ENCODE measurements around the gene NACC2.
"Not testable (repeated sequence)": the region's sequence is repeated elsewhere in the genome, so short reads cannot be mapped to it uniquely, and the experiment has no call there.

NACC2 gene

DNA sequence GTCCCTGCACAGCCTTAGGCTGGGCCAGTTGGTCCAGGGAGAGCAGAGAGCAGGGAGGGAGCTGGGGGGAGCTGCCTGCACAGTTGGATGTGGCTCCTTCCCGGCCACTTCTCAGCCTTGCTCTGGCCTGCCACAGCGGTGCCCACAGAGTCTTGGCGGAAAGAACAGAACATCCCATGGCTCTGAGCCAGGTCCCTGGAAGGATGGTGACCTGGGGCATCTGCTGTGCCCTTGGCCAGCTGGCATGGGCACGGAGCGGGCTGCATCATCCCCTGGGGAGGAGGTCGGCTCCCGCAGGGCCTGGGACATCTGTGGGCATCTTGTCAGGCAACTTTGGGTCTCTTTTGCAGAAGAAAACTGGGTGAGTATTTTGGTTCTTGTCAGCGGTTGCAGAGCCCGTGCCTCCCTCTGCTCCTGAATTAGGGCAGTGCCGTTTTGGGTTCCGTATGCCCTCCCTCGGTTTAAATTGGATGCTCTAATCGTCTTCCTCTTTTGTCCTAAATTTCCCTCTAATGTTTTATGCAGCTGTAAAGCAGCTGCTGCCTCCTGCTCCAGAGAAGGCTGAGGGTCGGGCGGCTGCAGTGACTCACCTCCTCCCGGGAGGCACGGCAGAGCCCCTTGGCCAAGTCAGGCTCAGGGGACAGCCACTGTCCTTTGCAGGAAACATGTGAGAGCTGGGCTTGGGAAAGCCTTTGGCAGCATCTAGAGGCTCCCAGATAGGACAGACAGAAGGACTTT lies 10.5 kb upstream of the NACC2 start:
- H3K4me1 ChIP-seq (ENCODE audit: control extremely low read depth in 1 of 4, control insufficient read depth in 4 of 4, insufficient read depth in 4 of 4, low read length in 3 of 4), result peaks cover 2 to 69% (median 66%) of the 10 kb centered on the region in 4 experiments
- H3K9me3 ChIP-seq (ENCODE audit: control extremely low read depth in 1 of 5, control insufficient read depth in 4 of 5, insufficient read depth in 2 of 5, low read depth in 1 of 5, low read length in 4 of 5), result no peaks in the 10 kb centered on the region
- POLR2A ChIA-PET, result interaction anchor here (0.5 kb wide), 1 partner anchor 10 kb away, joined by 3 read pairs; no protein-coding TSS in a partner anchor
- H3K4me3 ChIP-seq (ENCODE audit: control insufficient read depth in 1 of 7, extremely low read depth in 1 of 7, insufficient read depth in 4 of 7, low read depth in 2 of 7, low read length in 6 of 7), result peak overlapping the region in 1 of 7 experiments; percentile 42
- WGBS (ENCODE audit: insufficient coverage), result 47% methylated on average over 17 of the region's 17 CpGs
- H3K36me3 ChIP-seq (ENCODE audit: control insufficient read depth in 4 of 4, insufficient read depth in 4 of 4, low read length in 3 of 4), result no peaks in the 10 kb centered on the region
- peak in 2 of 3 donors; percentile 33 for DNase-seq
- CTCF ChIA-PET, result interaction anchor here (0.8 to 3.6 kb wide), 6 partner anchors 9 to 140 kb away, joined by 3 to 16 read pairs (median 6); no protein-coding TSS in a partner anchor
- H3K27me3 ChIP-seq (replicated peaks in 2 of 5; ENCODE audit: control insufficient read depth in 4 of 5, insufficient read depth in 5 of 5, low read length in 4 of 5), result no peaks in the 10 kb centered on the region
- H3K27ac ChIP-seq (ENCODE audit: insufficient read depth in 1 of 2, low read depth in 1 of 2, low read length in 2 of 2, poor library complexity in 1 of 2, severe bottlenecking in 2 of 2), result no peak overlapping the region

GRCh38 chr9:136104916-136105315 lies 9.8 kb upstream of the NACC2 start:
- 12% methylated on average over 5 of the region's 6 CpGs for WGBS (ENCODE audit: insufficient coverage)
- ChIA-PET CTCF (interaction anchor here (1.6 to 3.6 kb wide), 2 partner anchors 14 to 116 kb away, joined by 3 to 16 read pairs; no protein-coding TSS in a partner anchor), POLR2A (interaction anchor here (0.5 kb wide), 1 partner anchor 9 kb away, joined by 3 read pairs; no protein-coding TSS in a partner anchor)
- peak overlapping the region in 1 of 7 experiments; percentile 42 for H3K4me3 ChIP-seq (ENCODE audit: control insufficient read depth in 1 of 7, extremely low read depth in 1 of 7, insufficient read depth in 4 of 7, low read depth in 2 of 7, low read length in 6 of 7)
- H3K4me1 ChIP-seq (ENCODE audit: control extremely low read depth in 1 of 4, control insufficient read depth in 4 of 4, insufficient read depth in 4 of 4, low read length in 3 of 4), result peaks cover 2 to 67% (median 61%) of the 10 kb centered on the region in 4 experiments
- no peak overlapping the region for H3K27ac ChIP-seq (ENCODE audit: insufficient read depth in 1 of 2, low read depth in 1 of 2, low read length in 2 of 2, poor library complexity in 1 of 2, severe bottlenecking in 2 of 2)
- no peaks in the 10 kb centered on the region for H3K36me3 ChIP-seq (ENCODE audit: control insufficient read depth in 4 of 4, insufficient read depth in 4 of 4, low read length in 3 of 4)
- no peaks in the 10 kb centered on the region for H3K9me3 ChIP-seq (ENCODE audit: control extremely low read depth in 1 of 5, control insufficient read depth in 4 of 5, insufficient read depth in 2 of 5, low read depth in 1 of 5, low read length in 4 of 5)
- no peaks in the 10 kb centered on the region for H3K27me3 ChIP-seq (replicated peaks in 2 of 5; ENCODE audit: control insufficient read depth in 4 of 5, insufficient read depth in 5 of 5, low read length in 4 of 5)
- DNase-seq, result peak in 2 of 3 donors; percentile 72 to 77

GRCh38 chr9:136104488-136104800 lies 9.4 kb upstream of the NACC2 start:
- no CpG with 5 or more reads among the region's 1 CpG for WGBS (ENCODE audit: insufficient coverage)
- ChIA-PET CTCF (interaction anchor here (1.6 to 3.6 kb wide), 2 partner anchors 14 to 115 kb away, joined by 3 to 16 read pairs; no protein-coding TSS in a partner anchor), POLR2A (no interaction called here)
- Histone ChIP-seq H3K27me3 (replicated peaks in 2 of 5; ENCODE audit: control insufficient read depth in 4 of 5, insufficient read depth in 5 of 5, low read length in 4 of 5) (no peaks in the 10 kb centered on the region), H3K9me3 (ENCODE audit: control extremely low read depth in 1 of 5, control insufficient read depth in 4 of 5, insufficient read depth in 2 of 5, low read depth in 1 of 5, low read length in 4 of 5) (no peaks in the 10 kb centered on the region), H3K27ac (ENCODE audit: insufficient read depth in 1 of 2, low read depth in 1 of 2, low read length in 2 of 2, poor library complexity in 1 of 2, severe bottlenecking in 2 of 2) (no peak overlapping the region), H3K4me3 (ENCODE audit: control insufficient read depth in 1 of 7, extremely low read depth in 1 of 7, insufficient read depth in 4 of 7, low read depth in 2 of 7, low read length in 6 of 7) (peak overlapping the region in 1 of 7 experiments; percentile 42), H3K36me3 (ENCODE audit: control insufficient read depth in 4 of 4, insufficient read depth in 4 of 4, low read length in 3 of 4) (no peaks in the 10 kb centered on the region), H3K4me1 (ENCODE audit: control extremely low read depth in 1 of 4, control insufficient read depth in 4 of 4, insufficient read depth in 4 of 4, low read length in 3 of 4) (peaks cover 2 to 63% (median 57%) of the 10 kb centered on the region in 4 experiments)
- DNase-seq, result no peak

- DNase-seq, result no peak
- 92% methylated on average over 29 of the region's 34 CpGs for WGBS (ENCODE audit: insufficient coverage)
- CTCF ChIA-PET, result interaction anchor here (1.6 to 3.6 kb wide), 2 partner anchors 13 to 114 kb away, joined by 3 to 16 read pairs; no protein-coding TSS in a partner anchor
- Histone ChIP-seq H3K27me3 (replicated peaks in 2 of 5; ENCODE audit: control insufficient read depth in 4 of 5, insufficient read depth in 5 of 5, low read length in 4 of 5) (no peaks in the 10 kb centered on the region), H3K4me3 (ENCODE audit: control insufficient read depth in 1 of 7, extremely low read depth in 1 of 7, insufficient read depth in 4 of 7, low read depth in 2 of 7, low read length in 6 of 7) (no peak overlapping the region), H3K36me3 (ENCODE audit: control insufficient read depth in 4 of 4, insufficient read depth in 4 of 4, low read length in 3 of 4) (no peaks in the 10 kb centered on the region), H3K27ac (ENCODE audit: insufficient read depth in 1 of 2, low read depth in 1 of 2, low read length in 2 of 2, poor library complexity in 1 of 2, severe bottlenecking in 2 of 2) (no peak overlapping the region), H3K4me1 (ENCODE audit: control extremely low read depth in 1 of 4, control insufficient read depth in 4 of 4, insufficient read depth in 4 of 4, low read length in 3 of 4) (peaks cover 2 to 62% (median 56%) of the 10 kb centered on the region in 4 experiments), H3K9me3 (ENCODE audit: control extremely low read depth in 1 of 5, control insufficient read depth in 4 of 5, insufficient read depth in 2 of 5, low read depth in 1 of 5, low read length in 4 of 5) (no peaks in the 10 kb centered on the region)
- POLR2A ChIA-PET, result no interaction called here
These were observed 8.8 kb upstream of the NACC2 start for GRCh38 chr9:136103651-136104487.

DNA sequence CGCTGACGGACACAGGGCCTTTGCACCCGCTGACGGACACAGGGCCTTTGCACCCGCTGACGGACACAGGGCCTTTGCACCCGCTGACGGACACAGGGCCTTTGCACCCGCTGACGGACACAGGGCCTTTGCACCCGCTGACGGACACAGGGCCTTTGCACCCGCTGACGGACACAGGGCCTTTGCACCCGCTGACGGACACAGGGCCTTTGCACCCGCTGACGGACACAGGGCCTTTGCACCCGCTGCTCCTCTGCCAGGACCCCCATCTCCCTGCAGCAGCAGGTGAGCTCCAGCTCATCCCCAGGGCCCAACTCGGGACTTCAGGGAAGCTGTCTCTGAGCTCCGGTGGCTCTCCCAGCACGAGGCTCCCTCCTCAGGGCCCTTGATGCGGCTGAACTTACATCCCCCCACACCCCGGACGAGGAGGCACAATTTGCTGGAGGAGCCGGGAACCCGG lies 6.6 kb upstream of the NACC2 start:
- CTCF ChIA-PET, result interaction anchor here (1.1 to 1.6 kb wide), 3 partner anchors 8 to 18 kb away, joined by 3 to 7 read pairs (median 4); no protein-coding TSS in a partner anchor
- H3K36me3 ChIP-seq (ENCODE audit: control insufficient read depth in 4 of 4, insufficient read depth in 4 of 4, low read length in 3 of 4); H3K27me3 ChIP-seq (replicated peaks in 2 of 5; ENCODE audit: control insufficient read depth in 4 of 5, insufficient read depth in 5 of 5, low read length in 4 of 5); H3K9me3 ChIP-seq (ENCODE audit: control extremely low read depth in 1 of 5, control insufficient read depth in 4 of 5, insufficient read depth in 2 of 5, low read depth in 1 of 5, low read length in 4 of 5); DNase-seq; H3K27ac ChIP-seq (ENCODE audit: insufficient read depth in 1 of 2, low read depth in 1 of 2, low read length in 2 of 2, poor library complexity in 1 of 2, severe bottlenecking in 2 of 2); POLR2A ChIA-PET; H3K4me3 ChIP-seq (ENCODE audit: control insufficient read depth in 1 of 7, extremely low read depth in 1 of 7, insufficient read depth in 4 of 7, low read depth in 2 of 7, low read length in 6 of 7): not testable (repeated sequence)
- H3K4me1 ChIP-seq (ENCODE audit: control extremely low read depth in 1 of 4, control insufficient read depth in 4 of 4, insufficient read depth in 4 of 4, low read length in 3 of 4), result peaks cover 0 to 47% (median 41%) of the 10 kb centered on the region in 4 experiments
- 99% methylated on average over 11 of the region's 27 CpGs for WGBS (ENCODE audit: insufficient coverage)

DNA sequence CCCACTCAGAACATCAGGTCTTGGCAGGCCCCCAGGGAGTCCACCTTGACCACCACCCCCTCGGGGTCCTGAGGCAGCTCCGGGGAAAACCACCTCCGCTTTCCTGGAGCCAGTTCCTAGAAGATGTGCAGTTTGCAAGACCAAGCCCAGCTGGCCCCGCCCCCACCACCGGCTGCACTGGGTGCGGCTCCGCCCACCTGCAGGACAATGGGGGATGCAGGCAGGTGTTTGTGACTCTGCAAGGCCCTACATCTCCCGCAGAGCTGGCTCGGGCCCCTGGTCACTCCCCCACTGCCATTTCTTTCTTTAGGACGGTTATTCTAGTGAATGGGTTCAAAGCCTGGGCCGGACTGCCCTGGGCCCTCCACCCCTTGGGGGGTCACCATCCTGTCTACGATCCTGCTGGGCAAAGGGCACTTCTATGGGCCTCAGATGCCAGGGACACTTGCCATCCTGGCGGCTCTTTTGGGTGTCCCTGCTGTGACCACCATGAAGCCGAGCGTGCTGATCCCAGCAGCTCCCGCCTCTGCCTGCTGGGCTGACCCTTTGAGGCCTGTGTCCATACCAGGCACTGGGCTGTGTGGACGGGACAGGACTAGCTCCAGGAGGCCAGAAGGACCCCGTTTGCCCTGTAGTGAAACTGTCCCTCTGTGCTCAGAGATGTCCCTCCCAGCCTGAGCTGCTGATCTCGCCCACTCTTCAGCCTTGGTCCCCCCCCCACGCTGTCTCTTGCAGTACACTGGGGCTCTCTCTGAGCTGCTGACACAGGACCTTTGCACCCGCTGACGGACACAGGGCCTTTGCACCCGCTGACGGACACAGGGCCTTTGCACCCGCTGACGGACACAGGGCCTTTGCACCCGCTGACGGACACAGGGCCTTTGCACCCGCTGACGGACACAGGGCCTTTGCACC lies 5.9 kb upstream of the NACC2 start:
- ChIA-PET CTCF (interaction anchor here (1.1 to 1.6 kb wide), 4 partner anchors 9 to 19 kb away, joined by 3 to 7 read pairs (median 4); no protein-coding TSS in a partner anchor), POLR2A (no interaction called here)
- no peak overlapping the region for H3K4me3 ChIP-seq (ENCODE audit: control insufficient read depth in 1 of 7, extremely low read depth in 1 of 7, insufficient read depth in 4 of 7, low read depth in 2 of 7, low read length in 6 of 7)
- peaks cover 0 to 45% (median 39%) of the 10 kb centered on the region in 4 experiments for H3K4me1 ChIP-seq (ENCODE audit: control extremely low read depth in 1 of 4, control insufficient read depth in 4 of 4, insufficient read depth in 4 of 4, low read length in 3 of 4)
- H3K9me3 ChIP-seq (ENCODE audit: control extremely low read depth in 1 of 5, control insufficient read depth in 4 of 5, insufficient read depth in 2 of 5, low read depth in 1 of 5, low read length in 4 of 5), result no peaks in the 10 kb centered on the region
- no peaks in the 10 kb centered on the region for H3K27me3 ChIP-seq (replicated peaks in 2 of 5; ENCODE audit: control insufficient read depth in 4 of 5, insufficient read depth in 5 of 5, low read length in 4 of 5)
- DNase-seq, result no peak
- WGBS (ENCODE audit: insufficient coverage), result 85% methylated on average over 18 of the region's 30 CpGs
- H3K36me3 ChIP-seq (ENCODE audit: control insufficient read depth in 4 of 4, insufficient read depth in 4 of 4, low read length in 3 of 4), result no peaks in the 10 kb centered on the region
- no peak overlapping the region for H3K27ac ChIP-seq (ENCODE audit: insufficient read depth in 1 of 2, low read depth in 1 of 2, low read length in 2 of 2, poor library complexity in 1 of 2, severe bottlenecking in 2 of 2)

Measured in common myeloid progenitor, CD34-positive (primary cell).